Gastroesophageal sphincter (tissue), 4 donors: ENCODE results near the gene CARD9. TPM values are rescaled to one million over a fixed set of nuclear protein-coding genes. Genes with fewer than 3 reads are reported as not detected.

Source experiments
- ATAC-seq: fragments of 150-250 bp; one replicate; pipeline ENCODE4 v1.9.1; 2016; ENCODE audit warnings: mild to moderate bottlenecking, moderate library complexity
- H3K27ac ChIP-seq, 4 donors: fragments of 200-600 bp; sonication (generic) in 3 of 4; 1 replicate in 3 of 4; 2 replicates in 1 of 4; pipeline ENCODE4 v1.5.1; 2016 to 2019
- H3K27me3 ChIP-seq: fragments of 200-600 bp; sonication (generic); one replicate; pipeline ENCODE4 v1.5.1; 2019
- H3K36me3 ChIP-seq, 2 donors: fragments of 200-600 bp; sonication (generic); one replicate each; pipeline ENCODE4 v1.5.1; 2019; ENCODE audit warnings: control low read depth in 1 of 2
- H3K4me1 ChIP-seq, 3 donors: fragments of 200-600 bp; sonication (generic); 1 replicate in 2 of 3; 2 replicates in 1 of 3; pipeline ENCODE4 v1.5.1; 2016 to 2019; ENCODE audit warnings: control low read depth in 2 of 3
- H3K4me3 ChIP-seq, 2 donors: fragments of 200-600 bp; sonication (generic); one replicate each; pipeline ENCODE4 v1.5.1; 2019; ENCODE audit warnings: mild to moderate bottlenecking in 1 of 2, moderate library complexity in 1 of 2
- H3K9me3 ChIP-seq, 3 donors: fragments of 200-600 bp; sonication (generic); one replicate each; pipeline ENCODE4 v1.5.1; 2017 to 2019; ENCODE audit warnings: control low read depth in 2 of 3
- EP300 ChIP-seq: sonication (generic); formaldehyde crosslinking; IDR thresholded peaks from one replicate; pipeline ENCODE4 v1.6.1; 2017; ENCODE audit warnings: antibody characterized with exemption, mild to moderate bottlenecking
- POLR2A ChIP-seq, 2 donors: fragments of 450-650 bp; IDR thresholded peaks; one replicate each; pipeline ENCODE4 v1.6.1; 2017; ENCODE audit warnings: antibody characterized with exemption in 2 of 2, mild to moderate bottlenecking in 2 of 2, moderate library complexity in 1 of 2
- POLR2AphosphoS5 ChIP-seq: sonication (generic); formaldehyde crosslinking; IDR thresholded peaks from one replicate; pipeline ENCODE4 v1.6.1; 2017; ENCODE audit warnings: antibody characterized with exemption
- WGBS, 2 donors: methylation state at CpG; one replicate each; pipeline ENCODE4 v1.1.5; 2018; ENCODE audit warnings: low coverage in 1 of 2; 5-methylcytosine and 5-hydroxymethylcytosine counted together
- total RNA-seq, 4 donors: library from RNA; depleted of rRNA; stranded (reverse); fragments of >200 nt; gene quantifications; one replicate each; pipeline ENCODE4 v1.1.0, GENCODE V29; 2016
- TF ChIP-seq, protein P1 (sequence below), 4 experiments: fragments of 200-600 bp in 2 of 4; fragments of 450-650 bp in 2 of 4; sonication (generic) in 1 of 4; IDR thresholded peaks; one replicate each; pipeline ENCODE4 v1.5.1; 2017 to 2019; ENCODE audit warnings: antibody characterized with exemption in 4 of 4, mild to moderate bottlenecking in 2 of 4, moderate library complexity in 2 of 4

CARD9 gene
- total RNA-seq, 4 donors from 2014 or later, result 1.3 to 2.3 (median 1.8) TPM

- Histone ChIP-seq H3K27me3 (no peaks in the 10 kb centered on the region), H3K4me3 (peak overlapping the region; percentile 29 to 58), H3K9me3 (no peaks in the 10 kb centered on the region), H3K36me3 (peaks cover 0 to 38% of the 10 kb centered on the region in 2 donors), H3K27ac (peak overlapping the region in 3 of 4 donors; percentile 64 to 80 (median 68)), H3K4me1 (peaks cover 0 to 64% (median 16%) of the 10 kb centered on the region in 3 donors)
- no peak for TF ChIP-seq POLR2A (IDR thresholded peaks at IDR 0.05)
- TF ChIP-seq, protein P1, sequence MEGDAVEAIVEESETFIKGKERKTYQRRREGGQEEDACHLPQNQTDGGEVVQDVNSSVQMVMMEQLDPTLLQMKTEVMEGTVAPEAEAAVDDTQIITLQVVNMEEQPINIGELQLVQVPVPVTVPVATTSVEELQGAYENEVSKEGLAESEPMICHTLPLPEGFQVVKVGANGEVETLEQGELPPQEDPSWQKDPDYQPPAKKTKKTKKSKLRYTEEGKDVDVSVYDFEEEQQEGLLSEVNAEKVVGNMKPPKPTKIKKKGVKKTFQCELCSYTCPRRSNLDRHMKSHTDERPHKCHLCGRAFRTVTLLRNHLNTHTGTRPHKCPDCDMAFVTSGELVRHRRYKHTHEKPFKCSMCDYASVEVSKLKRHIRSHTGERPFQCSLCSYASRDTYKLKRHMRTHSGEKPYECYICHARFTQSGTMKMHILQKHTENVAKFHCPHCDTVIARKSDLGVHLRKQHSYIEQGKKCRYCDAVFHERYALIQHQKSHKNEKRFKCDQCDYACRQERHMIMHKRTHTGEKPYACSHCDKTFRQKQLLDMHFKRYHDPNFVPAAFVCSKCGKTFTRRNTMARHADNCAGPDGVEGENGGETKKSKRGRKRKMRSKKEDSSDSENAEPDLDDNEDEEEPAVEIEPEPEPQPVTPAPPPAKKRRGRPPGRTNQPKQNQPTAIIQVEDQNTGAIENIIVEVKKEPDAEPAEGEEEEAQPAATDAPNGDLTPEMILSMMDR (IDR thresholded peaks at IDR 0.05), result peak in 1 of 4 experiments; percentile 6
- peak; percentile 68 for ATAC-seq
- WGBS, 2 donors, result no CpG with 5 or more reads among the region's 60 CpGs
These were observed 31.0 kb downstream of the CARD9 start for GRCh38 chr9:136342181-136343120.

DNA sequence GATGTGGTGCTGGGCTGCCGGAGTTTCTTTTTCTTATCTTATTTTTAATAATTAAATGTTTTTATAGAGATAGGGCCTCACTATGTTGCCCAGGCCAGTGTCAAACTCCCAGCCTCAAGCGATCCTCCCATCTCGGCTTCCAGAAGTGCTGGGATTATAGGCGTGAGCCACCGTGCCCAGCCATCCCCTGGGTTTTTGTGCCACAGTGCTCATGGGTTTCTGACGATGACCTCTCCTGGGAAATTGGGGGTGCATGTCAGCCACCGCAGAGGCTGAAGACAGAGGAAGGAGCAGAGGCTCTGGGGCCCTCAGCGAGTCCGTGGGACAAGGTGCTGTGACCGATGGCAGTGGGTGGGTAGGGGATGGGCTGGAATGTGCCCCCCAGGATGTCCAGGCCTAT, 31.7 kb downstream of the CARD9 start:
- no peaks in the 10 kb centered on the region for H3K27me3 ChIP-seq
- ATAC-seq, result no peak
- peaks cover 0 to 45% of the 10 kb centered on the region in 2 donors for H3K36me3 ChIP-seq
- H3K4me3 ChIP-seq, result peak overlapping the region in 1 of 2 donors; percentile 58
- TF ChIP-seq POLR2A (IDR thresholded peaks at IDR 0.05) (no peak), POLR2AphosphoS5 (no peak), EP300 (no peak)
- TF ChIP-seq, protein P1 (IDR thresholded peaks at IDR 0.05), result no peak
- no peaks in the 10 kb centered on the region for H3K9me3 ChIP-seq
- peak overlapping the region in 2 of 4 donors; percentile 64 to 80 for H3K27ac ChIP-seq
- H3K4me1 ChIP-seq, result peaks cover 0 to 62% (median 16%) of the 10 kb centered on the region in 3 donors
- WGBS, 2 donors, result 89 to 100% methylated on average over 1 to 3 of the region's 10 CpGs

GRCh38 chr9:136341042-136341655, 32.3 kb downstream of the CARD9 start:
- Histone ChIP-seq H3K36me3 (peaks cover 0 to 51% of the 10 kb centered on the region in 2 donors), H3K27ac (peak overlapping the region in 2 of 4 donors; percentile 64 to 80), H3K4me1 (peaks cover 0 to 56% (median 15%) of the 10 kb centered on the region in 3 donors), H3K9me3 (no peaks in the 10 kb centered on the region), H3K4me3 (no peak overlapping the region), H3K27me3 (no peaks in the 10 kb centered on the region)
- no peak for ATAC-seq
- 76% methylated on average over 3 of the region's 18 CpGs; no CpG with 5 or more reads in 1 of the 2 donors for WGBS, 2 donors
- TF ChIP-seq, protein P1 (IDR thresholded peaks at IDR 0.05), result no peak
- TF ChIP-seq EP300 (no peak), POLR2AphosphoS5 (no peak), POLR2A (IDR thresholded peaks at IDR 0.05) (no peak)

DNA sequence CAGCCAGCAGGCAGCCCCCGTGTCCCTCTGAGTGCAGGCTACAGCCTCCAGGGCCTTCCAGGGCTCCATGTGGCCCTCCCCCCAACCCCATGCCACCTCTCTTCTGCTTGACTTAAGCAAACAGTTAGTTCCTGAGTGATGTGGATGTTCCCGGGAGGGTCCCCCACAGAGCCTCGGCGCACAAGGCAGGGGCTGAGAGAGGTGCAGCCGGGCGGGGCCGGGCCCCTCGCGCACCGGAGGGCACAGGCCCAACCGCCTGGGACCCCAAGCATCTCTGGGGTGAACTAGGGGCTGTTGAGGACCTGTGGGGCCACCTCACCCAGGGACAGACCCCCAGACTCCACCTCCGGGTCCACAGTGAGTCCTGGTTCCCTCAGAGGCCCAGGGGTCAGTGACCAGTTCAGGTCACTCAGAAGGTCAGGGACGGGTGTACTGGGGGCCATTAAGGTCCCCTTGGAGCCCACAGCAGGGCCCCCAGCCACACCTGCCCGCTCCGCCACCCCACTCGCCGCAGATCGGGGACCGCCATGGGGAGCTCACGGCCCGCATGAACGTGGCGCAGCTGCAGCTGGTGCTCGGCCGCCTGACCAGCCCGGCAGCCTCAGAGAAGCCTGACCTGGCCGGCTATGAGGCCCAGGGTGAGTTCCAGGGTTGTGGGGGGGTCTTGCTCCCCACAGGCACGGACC, 33.0 kb downstream of the CARD9 start:
- peaks cover 0 to 57% of the 10 kb centered on the region in 2 donors for H3K36me3 ChIP-seq
- H3K4me1 ChIP-seq, result peaks cover 0 to 50% (median 11%) of the 10 kb centered on the region in 3 donors
- H3K27me3 ChIP-seq, result no peaks in the 10 kb centered on the region
- ATAC-seq, result no peak
- no peaks in the 10 kb centered on the region for H3K9me3 ChIP-seq
- WGBS, 2 donors, result no CpG with 5 or more reads among the region's 28 CpGs
- H3K27ac ChIP-seq, result no peak overlapping the region
- H3K4me3 ChIP-seq, result no peak overlapping the region
- no peak for TF ChIP-seq EP300
- TF ChIP-seq POLR2A (IDR thresholded peaks at IDR 0.05), result no peak
- TF ChIP-seq, protein P1 (IDR thresholded peaks at IDR 0.05), result no peak
- TF ChIP-seq POLR2AphosphoS5, result no peak
